Activated CD4-positive, alpha-beta T cell treated with anti-CD3 and anti-CD28 coated beads for 36 hours (primary cell): ENCODE data around the gene GATA6. TPM values are rescaled to one million over a fixed set of nuclear protein-coding genes. Genes with fewer than 3 reads are reported as not detected.
"Not testable (repeated sequence)": the region's sequence is repeated elsewhere in the genome, so short reads cannot be mapped to it uniquely, and the experiment has no call there.

Source experiments
- ATAC-seq: fragments of 200-7000 bp; cut with Tn5 transposase; one replicate; pipeline ENCODE4 v1.10.0; 2021; ENCODE audit warnings: mild to moderate bottlenecking, moderate library complexity
- CTCF ChIA-PET: fragments of 350-600 bp; sonication (Branson Sonifier 250); formaldehyde crosslinking; loops from one replicate; lab custom pipeline; 2021; ENCODE audit warnings: antibody characterized with exemption; lab: Charles Lee
- POLR2A ChIA-PET: fragments of 350-600 bp; sonication (Branson Sonifier 250); formaldehyde crosslinking; loops from one replicate; lab custom pipeline; 2021; ENCODE audit warnings: antibody characterized with exemption, inconsistent platforms; lab: Charles Lee
- DNase-seq: peaks from one replicate; pipeline ENCODE4 v3.0.0-alpha.2; 2020
- H3K27ac Mint-ChIP-seq: one replicate; pipeline ENCODE4 v1.8.0; 2021; ENCODE audit warnings: mixed read lengths
- H3K27me3 Mint-ChIP-seq: one replicate; pipeline ENCODE4 v1.8.0; 2021; ENCODE audit warnings: mixed read lengths
- H3K36me3 Mint-ChIP-seq: one replicate; pipeline ENCODE4 v1.8.0; 2021; ENCODE audit warnings: low read depth, mixed read lengths
- H3K4me1 Mint-ChIP-seq: one replicate; pipeline ENCODE4 v1.8.0; 2021; ENCODE audit warnings: mixed read lengths
- H3K4me3 Mint-ChIP-seq: one replicate; pipeline ENCODE4 v1.8.0; 2021; ENCODE audit warnings: mild to moderate bottlenecking, moderate library complexity, mixed read lengths
- H3K9me3 Mint-ChIP-seq: one replicate; pipeline ENCODE4 v1.8.0; 2021; ENCODE audit warnings: low read depth, mixed read lengths
- intact Hi-C, 2 experiments: fragments of 100-400 bp; cut with DNase I in 1 of 2; cut with micrococcal nuclease in 1 of 2; formaldehyde crosslinking; loops; one replicate each; pipeline versions ENCODE4 v1.14.2 to v1.15.1; 2022 to 2024; cut with DNase I, micrococcal nuclease
- total RNA-seq, 2 experiments: library from RNA; stranded (reverse); gene quantifications; one replicate each; pipeline ENCODE4 v1.2.3, GENCODE V29; 2021

The GATA6 gene
- total RNA-seq, 2 experiments from 2014 or later: not detected

- ATAC-seq (no peak), DNase-seq (no peak)
- Mint-ChIP-seq H3K4me3 (no peak overlapping the region), H3K36me3 (no peaks in the 10 kb centered on the region), H3K4me1 (no peaks in the 10 kb centered on the region), H3K27me3 (no peaks in the 10 kb centered on the region), H3K9me3 (no peaks in the 10 kb centered on the region), H3K27ac (no peak overlapping the region)
- ChIA-PET POLR2A (no interaction called here), CTCF (no interaction called here)
- intact Hi-C loops: no loop called here
These were observed 44.1 kb downstream of the GATA6 start for GRCh38 chr18:22213333-22213973.

GRCh38 chr18:22214731-22215528, 45.5 kb downstream of the GATA6 start:
- DNase-seq (no peak), ATAC-seq (no peak)
- Mint-ChIP-seq H3K4me1 (no peaks in the 10 kb centered on the region), H3K27me3 (no peaks in the 10 kb centered on the region), H3K9me3 (no peaks in the 10 kb centered on the region), H3K36me3 (no peaks in the 10 kb centered on the region), H3K4me3 (no peak overlapping the region), H3K27ac (no peak overlapping the region)
- intact Hi-C loops: no loop called here
- ChIA-PET CTCF (no interaction called here), POLR2A (no interaction called here)

GRCh38 chr18:22218835-22219234, 49.4 kb downstream of the GATA6 start:
- H3K4me1 Mint-ChIP-seq: no peaks in the 10 kb centered on the region
- no peak for ATAC-seq
- no peaks in the 10 kb centered on the region for H3K27me3 Mint-ChIP-seq
- CTCF ChIA-PET: no interaction called here
- no peaks in the 10 kb centered on the region for H3K9me3 Mint-ChIP-seq
- H3K4me3 Mint-ChIP-seq: no peak overlapping the region
- no peak for DNase-seq
- H3K36me3 Mint-ChIP-seq: no peaks in the 10 kb centered on the region
- intact Hi-C loops: no loop called here
- POLR2A ChIA-PET: no interaction called here
- no peak overlapping the region for H3K27ac Mint-ChIP-seq

- ChIA-PET POLR2A (interaction anchor here (0.6 kb wide), 1 partner anchor 145 kb away, joined by 5 read pairs; no protein-coding TSS in a partner anchor), CTCF (no interaction called here)
- Mint-ChIP-seq H3K27ac (no peak overlapping the region), H3K4me3 (no peak overlapping the region), H3K27me3 (no peaks in the 10 kb centered on the region), H3K9me3 (no peaks in the 10 kb centered on the region), H3K4me1 (no peaks in the 10 kb centered on the region), H3K36me3 (no peaks in the 10 kb centered on the region)
- ATAC-seq (no peak), DNase-seq (no peak)
- intact Hi-C loops: no loop called here
These were observed 50.4 kb downstream of the GATA6 start for GRCh38 chr18:22219568-22220355.

- H3K4me1 Mint-ChIP-seq, intact Hi-C loops, ATAC-seq: not testable (repeated sequence)
These were observed 51.2 kb downstream of the GATA6 start for GRCh38 chr18:22220585-22220984.

GRCh38 chr18:22221350-22221749, 52.0 kb downstream of the GATA6 start:
- Mint-ChIP-seq H3K36me3 (no peaks in the 10 kb centered on the region), H3K4me3 (no peak overlapping the region), H3K4me1 (no peaks in the 10 kb centered on the region), H3K27ac (no peak overlapping the region), H3K27me3 (no peaks in the 10 kb centered on the region), H3K9me3 (no peaks in the 10 kb centered on the region)
- POLR2A ChIA-PET: no interaction called here
- CTCF ChIA-PET: no interaction called here
- ATAC-seq: no peak
- intact Hi-C loops: no loop called here
- DNase-seq: no peak

More at GRCh38 chr18:22220585-22220984, 51.2 kb downstream of the GATA6 start:
- H3K27me3 Mint-ChIP-seq, H3K36me3 Mint-ChIP-seq, H3K9me3 Mint-ChIP-seq, H3K4me3 Mint-ChIP-seq, CTCF ChIA-PET, POLR2A ChIA-PET, H3K27ac Mint-ChIP-seq, DNase-seq: not testable (repeated sequence)

GRCh38 chr18:22223254-22223964, 54.0 kb downstream of the GATA6 start:
- DNase-seq (peak; percentile 11), ATAC-seq (no peak)
- H3K4me3 Mint-ChIP-seq: no peak overlapping the region
- H3K27ac Mint-ChIP-seq: no peak overlapping the region
- no peaks in the 10 kb centered on the region for H3K36me3 Mint-ChIP-seq
- no peaks in the 10 kb centered on the region for H3K27me3 Mint-ChIP-seq
- POLR2A ChIA-PET: no interaction called here
- intact Hi-C loops: no loop called here
- no peaks in the 10 kb centered on the region for H3K4me1 Mint-ChIP-seq
- CTCF ChIA-PET: interaction anchor here (0.6 kb wide), 1 partner anchor 575 kb away, joined by 3 read pairs; no protein-coding TSS in a partner anchor
- no peaks in the 10 kb centered on the region for H3K9me3 Mint-ChIP-seq

GRCh38 chr18:22223965-22224322, 54.6 kb downstream of the GATA6 start:
- DNase-seq (no peak), ATAC-seq (no peak)
- Mint-ChIP-seq H3K27me3 (no peaks in the 10 kb centered on the region), H3K9me3 (no peaks in the 10 kb centered on the region), H3K27ac (no peak overlapping the region), H3K36me3 (no peaks in the 10 kb centered on the region), H3K4me3 (no peak overlapping the region), H3K4me1 (no peaks in the 10 kb centered on the region)
- CTCF ChIA-PET: no interaction called here
- POLR2A ChIA-PET: no interaction called here
- intact Hi-C loops: no loop called here

- CTCF ChIA-PET: no interaction called here
- H3K4me1 Mint-ChIP-seq: no peaks in the 10 kb centered on the region
- H3K27me3 Mint-ChIP-seq: peaks cover 2% of the 10 kb centered on the region
- H3K4me3 Mint-ChIP-seq: no peak overlapping the region
- no peaks in the 10 kb centered on the region for H3K36me3 Mint-ChIP-seq
- POLR2A ChIA-PET: no interaction called here
- intact Hi-C loops: no loop called here
- ATAC-seq (no peak), DNase-seq (no peak)
- no peak overlapping the region for H3K27ac Mint-ChIP-seq
- H3K9me3 Mint-ChIP-seq: no peaks in the 10 kb centered on the region
These were observed 55.0 kb downstream of the GATA6 start for GRCh38 chr18:22224339-22224738.

- Mint-ChIP-seq H3K4me3 (no peak overlapping the region), H3K4me1 (no peaks in the 10 kb centered on the region), H3K27ac (no peak overlapping the region), H3K27me3 (peaks cover 4% of the 10 kb centered on the region), H3K36me3 (no peaks in the 10 kb centered on the region), H3K9me3 (no peaks in the 10 kb centered on the region)
- DNase-seq (no peak), ATAC-seq (no peak)
- POLR2A ChIA-PET: no interaction called here
- intact Hi-C loops: no loop called here
- CTCF ChIA-PET: no interaction called here
These were observed 57.4 kb downstream of the GATA6 start for GRCh38 chr18:22226801-22227200.

- ATAC-seq: no peak
- no peak overlapping the region for H3K4me3 Mint-ChIP-seq
- H3K27ac Mint-ChIP-seq: no peak overlapping the region
- H3K36me3 Mint-ChIP-seq: no peaks in the 10 kb centered on the region
- no peaks in the 10 kb centered on the region for H3K4me1 Mint-ChIP-seq
- DNase-seq: no peak
- POLR2A ChIA-PET: no interaction called here
- H3K27me3 Mint-ChIP-seq: peaks cover 4% of the 10 kb centered on the region
- intact Hi-C loops: no loop called here
- CTCF ChIA-PET: no interaction called here
- no peaks in the 10 kb centered on the region for H3K9me3 Mint-ChIP-seq
These were observed 59.6 kb downstream of the GATA6 start for GRCh38 chr18:22228976-22229375.
